ENCODE measurements around the gene SYNGAP1.
A peak's percentile ranks its signal among the peaks of the same experiment; 100 is the strongest.

SYNGAP1 gene

DNA sequence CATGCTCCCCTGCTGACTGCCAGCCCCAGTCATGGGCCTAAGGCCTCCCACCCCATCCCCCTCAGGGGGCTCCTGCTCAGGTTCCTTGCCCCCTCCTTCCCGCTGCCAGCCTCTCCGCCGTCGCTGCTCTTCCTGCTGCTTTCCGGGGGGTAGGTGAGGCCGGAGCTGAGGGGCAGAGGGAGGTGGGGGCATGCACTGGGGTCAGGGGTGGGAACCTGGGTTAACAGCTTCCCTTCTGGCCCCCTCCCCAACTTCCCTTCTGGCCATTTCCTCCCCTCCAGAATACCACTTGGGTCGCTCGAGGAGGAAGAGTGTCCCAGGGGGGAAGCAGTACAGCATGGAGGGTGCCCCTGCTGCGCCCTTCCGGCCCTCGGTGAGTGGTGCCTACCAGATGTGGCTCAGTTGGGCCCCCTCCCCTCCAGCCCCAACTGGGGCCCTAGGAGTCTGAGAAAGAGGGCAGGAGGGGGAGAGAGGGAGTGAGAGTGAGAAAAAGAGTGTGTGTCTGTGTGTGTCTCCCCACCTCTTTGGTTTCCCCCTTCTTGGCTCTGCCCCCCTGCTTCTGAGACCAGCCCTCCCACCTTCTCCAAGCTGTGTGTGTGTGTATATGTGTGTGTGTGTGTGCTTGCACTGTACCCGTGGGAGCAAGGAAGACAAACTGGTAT lies 12.1 kb downstream of the SYNGAP1 start:
- 31% methylated on average over 5 of the region's 12 CpGs for WGBS

DNA sequence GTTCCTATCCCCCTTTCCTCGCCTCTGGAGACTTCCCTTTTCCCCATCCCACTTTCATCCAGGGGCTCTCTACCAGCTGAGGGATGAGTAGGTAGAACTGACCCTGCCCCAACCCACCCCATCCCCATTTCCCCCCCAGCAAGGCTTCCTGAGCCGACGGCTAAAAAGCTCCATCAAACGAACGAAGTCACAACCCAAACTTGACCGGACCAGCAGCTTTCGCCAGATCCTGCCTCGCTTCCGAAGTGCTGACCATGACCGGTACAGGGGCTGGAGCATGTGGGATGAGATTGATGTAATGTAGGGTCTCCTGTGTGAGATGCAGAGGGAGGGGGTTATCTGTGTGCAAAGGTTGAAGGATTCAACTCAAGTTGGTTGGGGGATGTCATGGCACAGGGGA lies 12.7 kb downstream of the SYNGAP1 start:
- no peak overlapping the region for H3K18ac ChIP-seq (ENCODE audit: low read depth in 1 of 2, low read length in 2 of 2)
- no peak overlapping the region for H4K8ac ChIP-seq (ENCODE audit: low read length)
- no peak overlapping the region for H3K4me3 ChIP-seq (ENCODE audit: insufficient read depth in 1 of 2, low read depth in 1 of 2, low read length in 2 of 2)
- no peaks in the 10 kb centered on the region for H3K27me3 ChIP-seq (ENCODE audit: control insufficient read depth in 1 of 2, insufficient read depth in 1 of 2, low read length in 2 of 2)
- H3K23ac ChIP-seq (ENCODE audit: low read length in 2 of 2): no peak overlapping the region
- no peaks in the 10 kb centered on the region for H3K9me3 ChIP-seq (ENCODE audit: control insufficient read depth, low read length)
- peaks cover 47% of the 10 kb centered on the region for H3K4me1 ChIP-seq (ENCODE audit: control insufficient read depth, insufficient read depth, low read depth, low read length)
- H3K14ac ChIP-seq (ENCODE audit: low read length in 2 of 2): no peak overlapping the region
- no peak overlapping the region for H2AFZ ChIP-seq (ENCODE audit: low read depth, low read length)
- H2BK15ac ChIP-seq (ENCODE audit: low read depth, poor library complexity, severe bottlenecking): peak overlapping the region; percentile 52
- H3K4ac ChIP-seq (ENCODE audit: low read depth in 1 of 2, low read length in 2 of 2): no peak overlapping the region
- H3K4me2 ChIP-seq (ENCODE audit: low read length, poor library complexity, severe bottlenecking): no peak overlapping the region
- no peak overlapping the region for H2BK5ac ChIP-seq (ENCODE audit: low read depth, low read length, poor library complexity, severe bottlenecking)
- no peak overlapping the region for H2BK12ac ChIP-seq (ENCODE audit: low read length in 2 of 2)
- H2BK120ac ChIP-seq (ENCODE audit: low read depth, low read length): no peak overlapping the region
- no peak overlapping the region for H3K27ac ChIP-seq (ENCODE audit: low read length, poor library complexity, severe bottlenecking)
- peaks cover 32% of the 10 kb centered on the region for H3K79me1 ChIP-seq (replicated peaks; ENCODE audit: low read length, poor library complexity, severe bottlenecking)
- no peak overlapping the region for H3K9ac ChIP-seq (ENCODE audit: low read length)
- DNase-seq: no peak
- no peak overlapping the region for H4K91ac ChIP-seq (ENCODE audit: low read length)
- H3K36me3 ChIP-seq (ENCODE audit: control insufficient read depth in 1 of 2, insufficient read depth in 2 of 2, low read depth in 1 of 2, low read length in 2 of 2): peaks cover 35 to 47% of the 10 kb centered on the region in 2 experiments
- WGBS: 72% methylated on average over 10 of the region's 10 CpGs
- no peak overlapping the region for H2AK5ac ChIP-seq (ENCODE audit: low read length, severe bottlenecking)

More for the DNA sequence above, 12.1 kb downstream of the SYNGAP1 start:
- Histone ChIP-seq H3K9me3 (ENCODE audit: control insufficient read depth, low read length) (no peaks in the 10 kb centered on the region), H2AK5ac (ENCODE audit: low read length, severe bottlenecking) (peak overlapping the region; percentile 34), H3K14ac (ENCODE audit: low read length in 2 of 2) (no peak overlapping the region), H3K27me3 (ENCODE audit: control insufficient read depth in 1 of 2, insufficient read depth in 1 of 2, low read length in 2 of 2) (no peaks in the 10 kb centered on the region), H4K8ac (ENCODE audit: low read length) (no peak overlapping the region), H3K23ac (ENCODE audit: low read length in 2 of 2) (peak overlapping the region in 1 of 2 experiments; percentile 81), H3K4me1 (ENCODE audit: control insufficient read depth, insufficient read depth, low read depth, low read length) (peaks cover 53% of the 10 kb centered on the region), H2BK120ac (ENCODE audit: low read depth, low read length) (peak overlapping the region; percentile 8), H2BK12ac (ENCODE audit: low read length in 2 of 2) (no peak overlapping the region), H2AFZ (ENCODE audit: low read depth, low read length) (no peak overlapping the region), H3K4ac (ENCODE audit: low read depth in 1 of 2, low read length in 2 of 2) (no peak overlapping the region), H4K91ac (ENCODE audit: low read length) (no peak overlapping the region), H3K4me2 (ENCODE audit: low read length, poor library complexity, severe bottlenecking) (peak overlapping the region; percentile 19), H3K9ac (ENCODE audit: low read length) (no peak overlapping the region), H3K4me3 (ENCODE audit: insufficient read depth in 1 of 2, low read depth in 1 of 2, low read length in 2 of 2) (no peak overlapping the region), H2BK5ac (ENCODE audit: low read depth, low read length, poor library complexity, severe bottlenecking) (no peak overlapping the region), H3K18ac (ENCODE audit: low read depth in 1 of 2, low read length in 2 of 2) (no peak overlapping the region), H3K79me1 (replicated peaks; ENCODE audit: low read length, poor library complexity, severe bottlenecking) (peaks cover 35% of the 10 kb centered on the region), H2BK15ac (ENCODE audit: low read depth, poor library complexity, severe bottlenecking) (peak overlapping the region; percentile 52), H3K36me3 (ENCODE audit: control insufficient read depth in 1 of 2, insufficient read depth in 2 of 2, low read depth in 1 of 2, low read length in 2 of 2) (peaks cover 30 to 42% of the 10 kb centered on the region in 2 experiments), H3K27ac (ENCODE audit: low read length, poor library complexity, severe bottlenecking) (no peak overlapping the region)
- no peak for DNase-seq

DNA sequence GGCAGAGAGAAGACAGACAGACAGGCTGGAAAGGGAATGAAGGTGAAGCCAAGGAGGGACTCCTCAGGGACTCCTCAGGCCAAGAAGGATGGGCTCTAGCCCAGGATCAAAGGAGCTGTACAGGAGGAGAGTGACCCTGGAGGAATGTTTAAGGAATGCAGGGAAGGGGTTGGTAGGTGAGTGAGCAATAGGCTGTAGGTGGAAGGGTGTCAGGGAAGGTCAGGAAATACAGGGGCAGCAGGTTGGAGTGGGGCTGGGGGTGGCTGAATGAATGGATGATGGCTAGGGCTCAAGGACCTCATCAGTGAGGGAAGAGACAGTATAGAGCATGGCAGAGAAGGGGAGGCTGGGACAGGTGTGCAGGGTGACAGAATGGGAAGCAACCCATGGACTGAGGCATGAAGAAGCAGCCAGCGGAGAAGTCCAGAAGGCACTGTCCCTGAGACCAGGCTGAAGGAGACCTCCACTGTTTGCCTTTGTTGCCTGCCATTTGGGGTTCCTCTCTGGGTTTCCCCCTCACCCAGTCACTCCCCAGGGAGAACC lies 13.2 kb downstream of the SYNGAP1 start:
- H3K4me2 ChIP-seq (ENCODE audit: low read length, poor library complexity, severe bottlenecking): no peak overlapping the region
- peak overlapping the region in 1 of 2 experiments; percentile 72 for H2BK12ac ChIP-seq (ENCODE audit: low read length in 2 of 2)
- H2AK5ac ChIP-seq (ENCODE audit: low read length, severe bottlenecking): no peak overlapping the region
- H3K23ac ChIP-seq (ENCODE audit: low read length in 2 of 2): peak overlapping the region in 1 of 2 experiments; percentile 57
- H2BK15ac ChIP-seq (ENCODE audit: low read depth, poor library complexity, severe bottlenecking): no peak overlapping the region
- peaks cover 46% of the 10 kb centered on the region for H3K4me1 ChIP-seq (ENCODE audit: control insufficient read depth, insufficient read depth, low read depth, low read length)
- H3K9me3 ChIP-seq (ENCODE audit: control insufficient read depth, low read length): no peaks in the 10 kb centered on the region
- H2AFZ ChIP-seq (ENCODE audit: low read depth, low read length): no peak overlapping the region
- H4K8ac ChIP-seq (ENCODE audit: low read length): no peak overlapping the region
- H3K4ac ChIP-seq (ENCODE audit: low read depth in 1 of 2, low read length in 2 of 2): no peak overlapping the region
- H3K14ac ChIP-seq (ENCODE audit: low read length in 2 of 2): no peak overlapping the region
- H3K18ac ChIP-seq (ENCODE audit: low read depth in 1 of 2, low read length in 2 of 2): no peak overlapping the region
- 100% methylated on average over 1 of the region's 1 CpG for WGBS
- H3K27ac ChIP-seq (ENCODE audit: low read length, poor library complexity, severe bottlenecking): no peak overlapping the region
- H3K27me3 ChIP-seq (ENCODE audit: control insufficient read depth in 1 of 2, insufficient read depth in 1 of 2, low read length in 2 of 2): no peaks in the 10 kb centered on the region
- H4K91ac ChIP-seq (ENCODE audit: low read length): no peak overlapping the region
- H3K36me3 ChIP-seq (ENCODE audit: control insufficient read depth in 1 of 2, insufficient read depth in 2 of 2, low read depth in 1 of 2, low read length in 2 of 2): peaks cover 40 to 51% of the 10 kb centered on the region in 2 experiments
- H2BK5ac ChIP-seq (ENCODE audit: low read depth, low read length, poor library complexity, severe bottlenecking): no peak overlapping the region
- no peak overlapping the region for H2BK120ac ChIP-seq (ENCODE audit: low read depth, low read length)
- no peak overlapping the region for H3K4me3 ChIP-seq (ENCODE audit: insufficient read depth in 1 of 2, low read depth in 1 of 2, low read length in 2 of 2)
- no peak overlapping the region for H3K9ac ChIP-seq (ENCODE audit: low read length)
- no peak for DNase-seq
- H3K79me1 ChIP-seq (replicated peaks; ENCODE audit: low read length, poor library complexity, severe bottlenecking): peaks cover 33% of the 10 kb centered on the region

DNA sequence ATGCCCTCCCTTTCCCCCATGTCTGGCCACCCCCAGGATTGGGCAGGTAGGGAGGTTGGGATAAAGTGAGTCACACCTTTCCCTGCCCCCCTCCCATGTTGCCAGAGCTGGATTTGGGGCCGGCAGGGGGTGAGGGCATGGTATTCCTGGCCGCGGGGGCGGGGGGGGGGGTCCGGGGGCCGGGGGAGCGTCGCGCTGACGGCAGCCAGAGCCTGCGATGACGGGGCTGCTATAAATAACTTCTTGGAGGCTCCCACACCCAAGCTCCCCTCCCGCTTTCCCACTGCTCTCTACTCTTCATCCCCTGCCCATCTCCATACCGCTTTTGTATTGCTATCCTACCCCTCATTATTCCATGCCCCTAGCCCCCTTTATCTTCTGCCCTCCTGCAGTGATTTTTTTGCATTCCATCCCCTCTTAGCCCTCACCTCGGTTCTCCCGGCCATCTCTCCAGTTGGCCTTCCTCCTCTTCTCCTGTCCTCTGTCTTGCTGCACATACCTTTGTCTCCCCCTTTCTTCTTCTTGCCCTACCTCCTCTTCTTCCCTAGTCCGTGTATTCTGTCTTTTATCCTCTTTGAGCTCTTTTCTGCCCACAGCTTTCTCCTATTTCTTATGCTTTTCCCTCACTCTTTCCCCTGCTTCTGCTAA lies 13.8 kb downstream of the SYNGAP1 start:
- WGBS: 5% methylated on average over 13 of the region's 17 CpGs
- H2AFZ ChIP-seq (ENCODE audit: low read depth, low read length): no peak overlapping the region
- no peak overlapping the region for H3K4ac ChIP-seq (ENCODE audit: low read depth in 1 of 2, low read length in 2 of 2)
- no peak overlapping the region for H3K27ac ChIP-seq (ENCODE audit: low read length, poor library complexity, severe bottlenecking)
- H3K27me3 ChIP-seq (ENCODE audit: control insufficient read depth in 1 of 2, insufficient read depth in 1 of 2, low read length in 2 of 2): no peaks in the 10 kb centered on the region
- DNase-seq: peak; percentile 80
- H4K91ac ChIP-seq (ENCODE audit: low read length): no peak overlapping the region
- H3K14ac ChIP-seq (ENCODE audit: low read length in 2 of 2): no peak overlapping the region
- peaks cover 40% of the 10 kb centered on the region for H3K4me1 ChIP-seq (ENCODE audit: control insufficient read depth, insufficient read depth, low read depth, low read length)
- peaks cover 37% of the 10 kb centered on the region for H3K79me1 ChIP-seq (replicated peaks; ENCODE audit: low read length, poor library complexity, severe bottlenecking)
- no peak overlapping the region for H3K18ac ChIP-seq (ENCODE audit: low read depth in 1 of 2, low read length in 2 of 2)
- H2BK15ac ChIP-seq (ENCODE audit: low read depth, poor library complexity, severe bottlenecking): no peak overlapping the region
- H3K4me2 ChIP-seq (ENCODE audit: low read length, poor library complexity, severe bottlenecking): no peak overlapping the region
- no peak overlapping the region for H2AK5ac ChIP-seq (ENCODE audit: low read length, severe bottlenecking)
- peak overlapping the region in 1 of 2 experiments; percentile 57 for H3K23ac ChIP-seq (ENCODE audit: low read length in 2 of 2)
- peaks cover 46 to 57% of the 10 kb centered on the region in 2 experiments for H3K36me3 ChIP-seq (ENCODE audit: control insufficient read depth in 1 of 2, insufficient read depth in 2 of 2, low read depth in 1 of 2, low read length in 2 of 2)
- H3K9ac ChIP-seq (ENCODE audit: low read length): peak overlapping the region; percentile 15
- no peaks in the 10 kb centered on the region for H3K9me3 ChIP-seq (ENCODE audit: control insufficient read depth, low read length)
- peak overlapping the region in 1 of 2 experiments; percentile 72 for H2BK12ac ChIP-seq (ENCODE audit: low read length in 2 of 2)
- no peak overlapping the region for H2BK120ac ChIP-seq (ENCODE audit: low read depth, low read length)
- no peak overlapping the region for H2BK5ac ChIP-seq (ENCODE audit: low read depth, low read length, poor library complexity, severe bottlenecking)
- no peak overlapping the region for H4K8ac ChIP-seq (ENCODE audit: low read length)
- H3K4me3 ChIP-seq (ENCODE audit: insufficient read depth in 1 of 2, low read depth in 1 of 2, low read length in 2 of 2): no peak overlapping the region

All from mesenchymal stem cell (in vitro differentiated cells and primary cell).